ENCODE results near the gene IARS2.

DNA sequence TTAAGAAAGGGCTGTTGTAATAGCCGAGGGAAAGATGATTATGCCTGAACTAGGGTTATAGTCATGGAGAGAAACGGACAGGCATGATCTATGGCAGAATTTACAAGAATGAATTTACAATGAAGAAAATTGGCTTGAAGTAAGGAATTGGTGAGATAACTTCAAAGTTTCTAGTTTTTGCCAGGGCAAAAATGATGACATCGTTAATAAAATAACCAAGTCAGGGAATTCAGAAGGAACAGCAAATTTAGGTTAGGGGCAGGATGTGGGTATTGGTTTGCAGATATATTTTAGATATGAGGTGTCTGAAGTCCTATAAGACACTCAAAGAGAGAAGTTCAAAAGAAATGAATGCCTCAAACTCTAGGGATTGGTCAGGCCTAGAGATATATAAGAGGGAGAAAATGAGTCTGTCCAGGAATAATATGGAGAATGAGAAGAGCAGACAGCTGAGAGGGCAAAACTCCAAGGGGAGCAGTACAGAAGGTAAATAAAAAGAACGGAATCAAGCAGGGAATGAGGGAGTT, 62.8 kb downstream of the IARS2 start:
- no peak for TF ChIP-seq CTCF (IDR thresholded peaks at IDR 0.05)
- TF ChIP-seq, protein P1, sequence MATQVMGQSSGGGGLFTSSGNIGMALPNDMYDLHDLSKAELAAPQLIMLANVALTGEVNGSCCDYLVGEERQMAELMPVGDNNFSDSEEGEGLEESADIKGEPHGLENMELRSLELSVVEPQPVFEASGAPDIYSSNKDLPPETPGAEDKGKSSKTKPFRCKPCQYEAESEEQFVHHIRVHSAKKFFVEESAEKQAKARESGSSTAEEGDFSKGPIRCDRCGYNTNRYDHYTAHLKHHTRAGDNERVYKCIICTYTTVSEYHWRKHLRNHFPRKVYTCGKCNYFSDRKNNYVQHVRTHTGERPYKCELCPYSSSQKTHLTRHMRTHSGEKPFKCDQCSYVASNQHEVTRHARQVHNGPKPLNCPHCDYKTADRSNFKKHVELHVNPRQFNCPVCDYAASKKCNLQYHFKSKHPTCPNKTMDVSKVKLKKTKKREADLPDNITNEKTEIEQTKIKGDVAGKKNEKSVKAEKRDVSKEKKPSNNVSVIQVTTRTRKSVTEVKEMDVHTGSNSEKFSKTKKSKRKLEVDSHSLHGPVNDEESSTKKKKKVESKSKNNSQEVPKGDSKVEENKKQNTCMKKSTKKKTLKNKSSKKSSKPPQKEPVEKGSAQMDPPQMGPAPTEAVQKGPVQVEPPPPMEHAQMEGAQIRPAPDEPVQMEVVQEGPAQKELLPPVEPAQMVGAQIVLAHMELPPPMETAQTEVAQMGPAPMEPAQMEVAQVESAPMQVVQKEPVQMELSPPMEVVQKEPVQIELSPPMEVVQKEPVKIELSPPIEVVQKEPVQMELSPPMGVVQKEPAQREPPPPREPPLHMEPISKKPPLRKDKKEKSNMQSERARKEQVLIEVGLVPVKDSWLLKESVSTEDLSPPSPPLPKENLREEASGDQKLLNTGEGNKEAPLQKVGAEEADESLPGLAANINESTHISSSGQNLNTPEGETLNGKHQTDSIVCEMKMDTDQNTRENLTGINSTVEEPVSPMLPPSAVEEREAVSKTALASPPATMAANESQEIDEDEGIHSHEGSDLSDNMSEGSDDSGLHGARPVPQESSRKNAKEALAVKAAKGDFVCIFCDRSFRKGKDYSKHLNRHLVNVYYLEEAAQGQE (IDR thresholded peaks at IDR 0.05; ENCODE audit: insufficient read depth in 1 of 2, low read depth in 2 of 2, low read length in 1 of 2): no peak

Data from Panc1 (cell line).